CD4-positive, alpha-beta T cell treated with Interferon gamma for 1 hour (primary cell): ENCODE data around the gene ANO10.
"Not testable (repeated sequence)": the region's sequence is repeated elsewhere in the genome, so short reads cannot be mapped to it uniquely, and the experiment has no call there.

Experiments used
- DNase-seq: peaks from one replicate; pipeline ENCODE4 v3.0.0-alpha.2; 2020

Gene ANO10

DNA sequence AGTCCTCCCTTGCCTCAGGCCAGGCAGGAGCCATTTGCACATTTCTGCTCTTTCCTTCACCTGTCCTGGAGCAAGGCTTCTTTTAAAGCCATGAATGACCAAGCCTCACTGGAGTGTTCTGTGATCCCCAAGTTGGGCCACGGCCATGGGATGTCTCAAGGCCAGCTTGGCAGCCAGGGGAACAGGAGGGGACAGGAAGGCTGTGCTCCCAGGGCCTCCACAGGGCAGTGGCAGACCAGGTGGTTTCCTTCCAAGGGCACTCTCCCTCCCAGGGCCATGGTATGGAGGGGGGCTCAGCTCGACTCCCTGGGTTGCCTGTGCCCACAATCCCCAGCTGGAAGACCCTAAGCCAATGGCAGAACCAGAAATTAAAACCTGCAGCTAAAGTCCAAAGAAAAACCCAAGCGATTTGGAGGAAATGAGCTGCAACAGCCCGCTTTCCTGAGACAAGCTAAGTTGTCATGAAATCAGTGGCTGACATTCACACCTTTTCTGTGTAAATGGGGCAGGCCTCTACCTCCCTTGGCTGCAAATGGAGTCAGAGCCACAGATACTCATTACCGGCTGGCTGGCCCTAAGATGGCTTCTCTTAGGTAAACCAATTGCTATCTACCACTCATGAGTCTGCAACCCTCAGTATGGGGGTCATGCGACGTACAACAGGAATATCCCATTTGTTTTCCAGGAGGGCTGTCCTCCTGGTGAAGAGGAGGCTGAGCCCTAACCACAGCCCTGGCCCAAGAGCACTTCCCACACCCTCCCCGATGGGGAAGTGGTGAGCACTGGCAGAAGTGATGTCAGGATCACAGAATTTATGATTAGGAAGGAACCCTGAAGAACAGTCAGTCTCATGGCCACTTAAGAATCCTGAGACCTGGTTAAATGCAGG is 252.2 kb downstream of the ANO10 start:
- peak; percentile 15 for DNase-seq

DNA sequence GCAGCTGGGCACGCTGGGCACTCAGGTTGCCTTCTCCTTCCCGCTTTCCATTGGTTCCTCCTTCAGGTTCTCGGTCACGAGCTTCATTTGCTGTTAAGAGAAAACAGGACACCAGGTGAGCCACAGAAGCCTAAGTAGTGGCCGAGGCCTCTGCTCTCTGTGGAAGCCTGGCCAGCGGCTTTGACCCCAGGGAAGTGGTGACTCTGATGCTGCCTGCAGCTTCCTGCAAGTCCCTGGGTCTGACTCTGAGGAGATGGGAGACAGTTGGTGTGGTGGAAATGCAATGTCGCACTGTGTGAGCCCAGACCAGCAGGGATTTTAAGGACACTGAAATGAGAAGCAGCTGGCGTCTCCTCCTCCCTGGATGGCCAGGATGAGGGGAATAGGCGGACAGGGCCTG is 254.9 kb downstream of the ANO10 start:
- no peak for DNase-seq

DNA sequence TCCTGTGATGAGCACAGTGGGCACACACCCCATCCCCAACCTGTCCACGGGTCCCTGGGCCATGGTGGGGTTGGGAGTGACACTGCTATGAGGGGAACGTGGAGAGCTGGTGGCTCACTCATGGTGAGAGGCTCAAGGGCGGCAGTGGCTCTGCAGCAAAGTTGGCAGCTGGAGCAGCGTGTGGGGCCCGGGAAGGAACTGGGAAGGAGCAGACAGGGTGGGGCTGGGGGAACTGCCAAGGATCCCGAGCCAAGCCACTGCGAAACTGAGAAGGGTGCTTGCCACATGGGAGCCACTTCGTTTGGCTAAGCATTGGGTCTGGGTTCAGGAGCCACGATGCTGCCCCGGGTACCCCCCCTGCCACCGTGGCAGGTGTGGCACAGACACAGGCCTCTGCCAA is 255.3 kb downstream of the ANO10 start:
- DNase-seq: no peak

DNA sequence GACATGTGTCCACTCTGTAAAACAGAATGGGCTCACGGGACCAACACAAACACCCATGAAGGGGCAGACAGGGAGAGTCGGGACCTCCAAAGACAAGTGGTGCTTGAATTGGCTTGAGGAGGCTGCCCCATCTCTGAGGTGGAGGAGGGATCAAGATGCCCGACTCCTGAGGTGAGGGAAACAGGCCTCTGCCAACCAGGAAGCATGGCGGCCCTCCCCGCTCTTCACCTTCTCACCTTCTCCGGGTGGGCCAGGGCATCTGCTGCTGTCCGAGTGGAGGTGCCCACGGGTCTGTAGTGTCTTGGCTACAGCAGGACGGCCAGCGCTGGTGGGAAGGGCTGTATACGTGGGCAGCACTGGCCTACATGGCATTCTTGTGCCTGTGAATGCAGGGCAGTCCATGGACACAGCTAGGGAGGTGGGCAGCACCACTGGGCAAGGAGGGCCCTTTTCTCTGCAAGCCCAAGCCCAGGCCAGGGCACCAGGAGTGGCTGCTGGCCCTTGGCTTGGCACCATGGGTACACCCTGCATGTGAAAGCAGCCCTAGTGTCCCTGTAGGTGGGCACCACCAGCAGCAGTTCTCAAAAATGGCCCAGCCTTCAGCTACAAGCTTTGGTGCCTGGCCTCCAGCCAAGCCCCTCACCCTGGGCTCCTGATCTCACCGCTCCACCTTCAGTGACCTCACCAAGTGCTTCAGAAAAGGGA is 256.1 kb downstream of the ANO10 start:
- DNase-seq: no peak

DNA sequence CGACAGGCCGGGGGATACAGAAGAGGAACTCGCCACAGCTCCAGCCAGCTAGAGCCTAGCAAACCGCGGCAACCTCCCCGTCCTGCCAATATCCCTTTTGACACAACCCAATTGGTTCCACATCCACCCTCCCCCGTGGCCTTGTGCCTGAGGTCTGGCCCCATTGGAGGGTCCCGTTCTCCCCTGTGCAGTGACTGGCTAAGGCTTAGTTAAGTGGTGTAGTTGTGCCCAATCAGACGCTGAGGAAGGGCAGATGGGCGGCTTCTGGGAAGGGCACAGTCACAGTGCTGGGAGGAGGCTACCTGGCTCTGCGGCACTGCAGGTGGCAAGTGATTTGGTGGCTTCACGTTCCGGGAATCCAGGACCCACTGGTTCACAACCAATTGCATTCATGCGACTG is 256.9 kb downstream of the ANO10 start:
- no peak for DNase-seq

DNA sequence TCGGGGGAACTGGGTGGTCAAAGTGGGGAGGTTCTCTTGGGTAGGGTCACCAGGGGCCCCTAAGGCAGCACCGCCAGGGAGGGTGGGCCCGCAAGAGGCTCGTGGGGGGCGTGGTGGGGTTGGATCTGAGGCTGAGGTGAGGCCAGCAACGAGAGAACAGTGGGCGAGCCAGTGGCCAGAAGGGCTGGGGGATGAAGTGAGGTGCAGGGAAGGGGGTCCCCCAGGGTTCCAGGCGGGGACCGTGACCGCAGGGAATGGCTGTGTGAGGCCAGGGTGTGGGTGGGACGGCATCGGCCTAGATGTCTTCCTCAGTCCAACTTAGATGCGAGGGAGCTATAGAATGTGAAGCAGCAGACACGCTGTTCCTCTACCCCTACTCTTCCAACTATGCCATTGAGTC is 257.3 kb downstream of the ANO10 start:
- DNase-seq: no peak

DNA sequence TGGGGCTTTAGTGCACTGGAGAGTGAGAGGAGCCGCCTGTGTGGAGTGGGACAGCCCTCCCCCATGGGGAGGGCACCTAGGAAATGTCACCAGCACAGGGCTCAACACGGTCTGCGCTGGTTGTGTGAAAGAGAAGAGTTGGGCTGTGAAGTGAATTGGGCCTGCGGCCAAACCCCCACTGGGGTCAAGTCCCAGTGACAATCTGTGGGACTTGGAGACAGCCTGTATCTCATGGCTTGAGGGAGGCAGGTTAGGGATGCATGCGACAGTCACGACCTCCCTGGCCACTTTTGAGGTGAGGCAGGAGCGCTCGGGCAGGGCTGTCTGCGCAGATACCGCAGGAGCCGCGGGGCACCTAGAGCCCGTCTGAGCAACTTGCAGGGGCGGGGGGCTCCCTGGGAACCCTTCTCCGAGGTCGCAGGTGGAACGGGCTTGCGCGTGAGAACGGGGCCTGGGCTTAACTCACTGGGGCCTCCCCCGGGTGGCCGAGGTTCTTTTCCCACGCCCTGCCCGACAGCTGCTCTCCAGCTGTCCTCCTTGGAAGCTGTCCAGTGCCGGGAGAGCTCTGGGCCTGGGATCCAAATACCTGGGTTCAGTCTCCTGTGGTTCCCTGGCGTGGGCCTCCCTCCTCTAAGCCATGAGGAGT is 258.1 kb downstream of the ANO10 start:
- no peak for DNase-seq

DNA sequence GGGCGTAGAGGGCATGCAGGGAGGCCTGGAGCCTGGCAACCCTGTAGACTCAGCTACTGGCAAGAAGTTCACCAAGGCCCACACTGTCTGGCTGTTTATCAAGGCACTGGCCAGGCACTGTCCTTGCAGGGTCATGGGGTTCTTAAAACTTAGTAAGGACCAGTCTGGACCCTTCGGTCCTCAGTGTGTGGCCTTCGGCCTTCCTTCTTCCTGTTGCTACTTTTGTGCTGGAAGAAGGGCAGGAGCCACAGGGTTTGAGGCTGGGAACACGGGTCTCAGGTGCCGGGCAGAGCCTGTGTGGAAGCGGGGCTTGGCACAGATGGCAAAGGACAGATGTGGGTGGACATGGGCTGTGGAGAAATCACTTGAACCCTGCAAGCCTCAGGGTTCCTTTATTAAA is 258.9 kb downstream of the ANO10 start:
- DNase-seq: no peak

DNA sequence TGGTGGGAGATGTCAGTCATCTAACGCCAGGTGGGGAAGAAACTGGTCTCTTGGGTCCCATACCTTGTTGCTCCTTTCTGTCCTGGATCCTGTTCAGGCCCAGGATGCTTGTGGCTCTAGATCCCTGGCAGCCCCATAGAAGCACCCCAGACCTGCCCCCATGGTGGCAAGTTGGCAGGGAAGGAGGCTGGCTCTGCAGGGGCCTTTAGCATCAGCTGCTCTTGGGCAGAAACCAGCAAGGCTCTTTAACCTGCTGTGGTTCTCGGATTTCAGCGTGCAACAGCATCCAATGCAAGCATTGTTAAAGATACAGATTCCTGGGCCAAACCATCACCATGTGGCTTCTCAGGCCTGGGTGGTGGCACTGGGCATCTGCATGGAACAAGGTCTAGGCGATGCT is 259.6 kb downstream of the ANO10 start:
- no peak for DNase-seq

DNA sequence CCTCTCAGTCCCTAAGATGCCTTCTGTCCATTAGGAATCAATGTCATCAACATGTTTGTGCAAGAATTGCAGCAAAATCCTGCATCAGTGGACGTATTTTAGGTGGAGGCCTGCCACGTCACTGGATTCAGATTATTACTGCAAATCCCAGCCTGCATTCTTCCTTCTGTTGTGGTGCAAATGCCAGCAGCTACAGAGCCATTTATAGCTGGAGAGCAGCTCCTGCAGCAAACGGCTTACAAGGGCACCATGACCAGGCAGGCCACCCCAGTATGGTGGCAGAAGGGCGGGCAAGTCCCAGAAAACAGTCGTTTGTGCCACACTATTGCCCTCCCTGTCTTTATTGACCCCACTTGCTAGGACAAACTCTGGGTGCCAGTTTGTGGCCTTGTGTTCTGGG is 260.7 kb downstream of the ANO10 start:
- DNase-seq: no peak

DNA sequence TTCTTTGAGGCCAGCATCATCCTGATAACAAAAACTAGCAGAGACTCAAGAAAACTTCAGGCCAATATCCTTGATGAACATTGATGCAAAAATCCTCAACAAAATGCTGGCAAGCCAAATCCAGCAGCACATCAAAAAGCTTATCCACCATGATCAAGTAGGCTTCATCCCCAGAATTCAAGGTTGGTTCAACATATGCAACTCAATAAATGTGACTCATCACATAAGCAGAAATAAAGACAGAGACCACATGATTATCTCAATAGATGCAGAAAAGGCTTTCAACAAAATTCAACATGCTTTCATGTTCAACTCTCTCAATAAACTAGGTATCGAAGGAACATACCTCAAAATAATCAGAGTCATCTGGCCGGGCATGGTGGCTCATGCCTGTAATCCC is 265.8 kb downstream of the ANO10 start:
- not testable (repeated sequence) for DNase-seq

DNA sequence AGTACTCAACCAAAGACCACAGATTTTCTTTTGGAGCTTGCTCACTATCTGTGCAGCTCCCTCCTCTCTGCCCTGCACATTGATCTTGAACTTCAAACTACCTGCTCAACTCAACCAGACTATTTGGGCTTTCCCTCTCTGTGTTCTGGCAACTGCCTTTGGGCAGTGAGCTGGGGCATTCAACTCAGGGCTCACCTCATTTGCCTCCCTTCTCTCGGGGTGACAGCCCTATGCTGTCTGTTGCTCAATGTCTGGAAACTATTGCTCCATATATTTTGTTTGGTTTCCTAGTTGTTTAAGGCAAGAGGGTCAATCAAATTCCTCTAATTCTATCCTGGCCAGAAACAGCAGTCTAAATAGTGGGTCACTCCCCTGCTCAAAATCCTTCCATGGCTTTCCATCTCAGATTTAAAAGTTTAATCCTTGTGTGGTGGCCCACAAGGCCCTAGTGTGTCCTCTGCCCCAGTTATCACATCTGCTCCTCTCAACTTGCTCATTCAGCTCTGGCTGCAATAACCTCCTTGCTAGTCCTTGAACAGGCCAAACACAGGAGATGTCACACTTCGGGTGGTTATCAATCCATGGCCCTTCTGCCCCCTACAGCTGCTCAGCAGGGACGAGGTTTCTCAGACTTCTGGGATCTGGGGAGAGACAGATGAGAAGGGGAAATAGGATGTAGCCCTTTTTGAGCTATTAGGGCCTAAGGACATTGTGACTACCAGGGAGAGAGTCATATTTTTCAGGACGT is 267.7 kb downstream of the ANO10 start:
- DNase-seq: no peak

DNA sequence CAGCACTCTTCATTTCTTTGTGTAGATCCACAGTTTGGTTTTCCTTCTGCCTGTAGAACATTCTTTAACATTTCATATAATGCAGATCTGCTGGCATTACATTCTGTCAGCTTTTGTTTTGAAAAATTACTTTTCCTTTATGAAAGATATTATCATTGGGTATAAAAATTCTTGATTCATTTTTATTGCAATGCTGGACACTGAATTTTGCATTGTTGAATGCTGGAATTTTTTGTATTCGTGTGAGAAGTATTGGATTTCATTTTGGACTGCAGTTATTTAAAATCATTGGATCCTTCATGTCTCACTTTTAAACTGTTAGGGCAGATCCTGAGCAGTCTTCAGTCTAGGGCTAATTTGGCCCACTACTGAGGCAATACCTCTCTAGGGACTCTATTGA is 268.4 kb downstream of the ANO10 start:
- DNase-seq: no peak

DNA sequence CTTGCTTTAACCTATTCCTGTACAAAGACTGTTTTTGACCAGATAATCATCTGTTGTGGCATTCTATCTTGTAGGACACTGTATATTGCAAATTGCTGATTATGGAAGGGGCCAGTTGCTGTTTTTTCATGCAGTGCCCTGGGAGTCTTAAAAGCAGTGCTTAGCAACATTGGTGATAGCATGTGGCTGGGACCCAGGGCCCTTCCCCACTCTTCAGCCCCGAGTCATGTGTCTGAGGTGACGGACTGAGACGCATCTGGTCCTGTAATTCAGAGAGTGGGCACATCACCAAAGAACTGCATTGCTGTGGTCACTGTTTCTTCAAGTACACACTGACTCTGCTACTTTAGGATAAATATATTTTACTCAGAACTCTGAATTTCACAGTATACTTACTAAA is 272.1 kb downstream of the ANO10 start:
- DNase-seq: no peak

DNA sequence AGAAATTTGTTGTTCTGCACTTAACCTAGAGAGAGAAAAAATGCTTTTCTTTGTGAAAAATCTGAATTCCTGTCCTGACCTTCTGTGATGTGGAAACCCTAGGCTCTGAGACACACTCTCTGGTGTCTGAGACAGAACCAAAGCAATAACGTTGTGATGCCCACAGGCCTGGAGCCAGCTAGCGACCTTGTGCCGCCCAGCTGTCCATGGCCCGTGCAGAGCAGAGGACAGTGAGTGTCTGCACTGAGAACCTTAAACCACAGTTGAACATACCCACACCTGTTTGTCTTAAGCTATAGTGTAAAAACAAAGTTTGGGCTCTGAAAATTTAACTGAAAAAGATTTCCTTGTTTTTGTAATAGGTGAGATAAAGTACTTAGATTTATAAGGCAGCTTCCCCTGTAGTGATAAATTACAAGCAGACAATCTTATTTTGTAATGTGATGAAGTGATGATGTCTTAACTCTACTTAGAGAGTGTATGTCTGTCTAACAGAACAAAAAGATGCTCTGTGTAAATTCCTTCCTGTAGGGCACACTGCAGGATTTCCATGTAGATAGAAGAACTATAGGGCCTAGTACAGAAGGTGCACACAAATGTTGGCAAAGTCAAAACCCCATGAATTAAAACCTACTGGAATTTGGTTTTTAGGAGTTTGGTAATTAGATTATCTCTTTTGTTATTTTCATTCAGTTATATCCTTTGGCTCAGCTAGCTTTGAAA is 272.8 kb downstream of the ANO10 start:
- DNase-seq: no peak

DNA sequence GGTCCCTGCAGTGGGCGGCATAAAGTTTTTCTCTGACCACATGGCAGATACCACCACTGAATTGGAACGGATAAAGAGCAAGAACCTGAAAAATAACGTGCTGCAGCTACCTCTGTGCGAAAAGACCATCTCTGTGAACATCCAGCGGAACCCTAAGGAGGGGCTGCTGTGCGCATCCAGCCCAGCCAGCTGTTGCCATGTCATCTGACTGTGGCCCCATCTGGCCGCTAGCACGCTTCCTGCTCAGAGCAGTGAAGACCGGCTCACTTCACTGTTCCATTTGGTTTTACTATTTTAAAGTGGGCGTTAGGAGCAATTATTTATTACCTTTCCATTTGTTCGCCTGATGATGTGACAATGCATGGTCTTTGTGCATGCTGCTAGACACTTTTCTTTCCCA is 273.5 kb downstream of the ANO10 start:
- DNase-seq: no peak

DNA sequence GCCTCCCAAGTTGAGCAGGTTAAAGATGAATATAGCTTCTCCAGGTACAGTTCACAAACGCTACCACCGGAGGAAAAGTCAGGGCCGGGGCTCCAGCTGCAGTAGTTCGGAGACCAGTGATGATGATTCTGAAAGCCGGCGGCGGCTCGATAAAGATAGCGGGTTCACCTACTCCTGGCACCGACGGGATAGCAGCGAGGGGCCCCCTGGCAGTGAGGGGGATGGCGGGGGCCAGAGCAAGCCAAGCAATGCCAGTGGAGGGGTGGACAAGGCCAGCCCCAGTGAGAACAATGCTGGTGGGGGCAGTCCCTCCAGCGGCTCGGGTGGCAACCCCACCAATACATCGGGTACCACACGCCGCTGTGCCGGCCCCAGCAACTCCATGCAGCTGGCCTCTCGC is 274.0 kb downstream of the ANO10 start:
- no peak for DNase-seq

DNA sequence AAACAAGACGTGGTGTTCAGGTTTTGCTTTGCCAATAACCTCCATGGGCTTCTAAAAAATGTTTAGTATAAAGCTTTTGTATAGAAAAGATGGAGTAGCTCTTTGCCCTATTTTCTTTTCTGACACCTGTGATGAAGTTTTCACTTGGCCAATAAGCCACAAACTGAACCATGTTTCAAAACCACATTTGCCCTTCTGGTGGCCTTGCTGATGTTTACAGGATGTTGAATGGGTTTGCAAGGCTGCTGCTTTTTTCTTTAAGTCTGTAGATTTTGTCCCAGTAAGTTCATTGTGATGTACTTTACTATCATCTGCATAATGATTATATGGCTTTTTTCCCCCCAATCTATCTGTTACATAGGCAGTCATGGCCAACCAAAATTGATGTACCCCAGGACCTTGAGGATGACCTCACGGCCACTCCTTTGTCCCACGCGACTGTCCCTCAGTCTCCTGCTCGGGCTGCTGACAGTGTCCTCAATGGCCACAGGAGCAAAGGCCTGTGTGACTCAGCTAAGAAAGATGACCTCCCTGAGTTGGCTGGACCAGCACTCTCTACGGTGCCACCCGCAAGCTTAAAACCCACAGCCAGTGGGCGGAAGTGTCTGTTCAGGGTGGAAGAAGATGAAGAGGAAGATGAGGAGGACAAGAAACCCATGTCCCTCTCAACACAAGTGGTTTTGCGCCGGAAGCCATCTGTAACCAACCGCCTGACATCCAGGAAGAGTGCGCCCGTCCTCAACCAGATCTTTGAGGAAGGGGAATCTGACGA is 274.6 kb downstream of the ANO10 start:
- peak; percentile 41 for DNase-seq

DNA sequence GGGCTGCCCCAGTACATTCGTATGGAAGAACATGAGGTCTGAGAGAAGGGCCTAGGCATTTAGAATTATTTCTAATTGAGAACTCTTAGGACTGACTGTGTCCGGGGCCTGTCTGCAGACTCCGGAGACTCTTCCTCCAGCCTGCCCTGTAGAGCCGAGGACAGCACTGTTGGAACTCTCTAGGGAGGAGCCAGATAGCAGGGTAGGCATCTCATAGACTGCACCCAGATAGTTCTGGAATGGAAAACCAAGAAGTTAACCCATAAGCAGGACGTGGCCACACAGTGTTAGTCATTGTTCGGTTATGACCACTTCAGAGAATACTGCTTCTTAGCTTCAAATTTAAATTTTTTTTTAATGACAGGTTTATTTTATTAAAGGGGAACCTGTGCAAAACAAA is 275.9 kb downstream of the ANO10 start:
- DNase-seq: no peak

DNA sequence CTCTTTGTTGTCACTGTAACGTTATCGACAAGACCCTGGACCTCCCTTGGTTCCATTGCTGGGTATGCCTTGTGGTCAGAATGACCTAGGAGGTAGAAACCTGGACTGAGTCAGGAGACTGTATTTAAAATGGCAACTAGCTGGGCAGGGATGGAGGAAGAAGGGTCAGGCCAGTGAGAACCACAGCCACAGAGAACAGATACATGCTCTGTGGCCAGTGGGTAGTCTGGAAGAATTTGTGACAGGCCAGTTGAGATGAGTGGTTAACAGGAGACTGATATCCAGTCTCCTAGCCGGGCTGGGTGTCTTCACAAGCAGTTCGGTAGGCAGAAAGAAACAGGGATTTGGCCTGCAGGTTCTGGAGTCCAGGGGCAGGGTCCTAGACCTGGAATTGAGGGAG is 276.6 kb downstream of the ANO10 start:
- no peak for DNase-seq

DNA sequence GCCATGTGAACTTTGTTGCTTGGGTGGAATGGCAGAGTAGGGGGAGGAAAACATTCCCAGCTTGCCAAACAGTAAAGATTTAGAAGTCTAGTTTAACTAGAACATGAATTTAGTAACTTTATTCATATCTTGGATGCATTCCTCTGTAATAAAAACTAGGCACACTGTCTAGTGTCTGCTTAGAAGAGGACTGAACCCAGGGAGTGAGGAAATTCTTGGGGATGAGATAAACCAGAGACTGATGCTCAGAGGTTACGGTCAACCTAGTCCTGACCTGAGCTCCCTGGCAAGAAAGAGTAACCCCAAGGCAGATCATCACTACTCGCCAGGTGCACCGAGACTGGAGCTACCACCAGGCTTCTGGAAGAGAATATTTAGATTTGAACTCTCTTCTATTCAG is 277.3 kb downstream of the ANO10 start:
- DNase-seq: no peak

DNA sequence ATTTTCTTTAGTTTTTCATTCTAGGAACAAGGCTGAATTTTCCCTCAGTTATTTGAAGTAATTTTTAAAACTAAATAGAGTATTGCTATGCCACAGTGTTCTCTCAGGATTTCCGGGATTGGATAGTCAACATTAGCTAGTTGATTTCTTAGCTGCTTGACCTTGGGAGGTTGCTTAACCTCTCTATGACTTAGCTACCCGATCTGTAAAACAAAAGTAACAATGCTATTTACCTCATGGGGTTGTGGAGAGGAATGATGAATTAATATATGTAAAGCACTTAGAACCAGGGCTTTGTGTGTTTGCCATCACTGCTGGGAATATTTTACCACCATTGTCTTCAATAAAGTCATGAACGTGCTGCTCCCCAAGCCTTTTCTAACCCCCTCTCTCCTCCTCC is 278.0 kb downstream of the ANO10 start:
- no peak for DNase-seq
